ENCODE measurements around the gene HAL. TPM values are rescaled to one million over a fixed set of nuclear protein-coding genes. Genes with fewer than 3 reads are reported as not detected.

The HAL gene
- total and polyA plus RNA-seq, 2 donors (not counting 1 experiment from before 2014, with no cell fraction given): 1.3 to 4.8 TPM

- Histone ChIP-seq H3K4me2 (replicated peaks; ENCODE audit: low read depth, low read length, poor library complexity, severe bottlenecking) (no peak overlapping the region), H3K27ac (ENCODE audit: low read length in 2 of 2) (peak overlapping the region in 1 of 2 donors; percentile 20), H3K36me3 (replicated peaks in 1 of 2; ENCODE audit: control extremely low read depth in 1 of 2, control insufficient read depth in 1 of 2, extremely low read depth in 1 of 2, insufficient read depth in 2 of 2, low read length in 1 of 2) (peaks cover 12 to 46% of the 10 kb centered on the region in 2 experiments), H3K4me1 (ENCODE audit: control insufficient read depth in 2 of 2, insufficient read depth in 2 of 2, low read length in 2 of 2) (peaks cover 17 to 24% of the 10 kb centered on the region in 2 donors), H3K27me3 (replicated peaks in 1 of 4; ENCODE audit: control extremely low read depth in 1 of 4, control insufficient read depth in 3 of 4, insufficient read depth in 4 of 4, low read length in 3 of 4) (no peaks in the 10 kb centered on the region), H3K9me3 (ENCODE audit: control extremely low read depth in 1 of 3, control insufficient read depth in 2 of 3, insufficient read depth in 1 of 3, low read length in 2 of 3) (no peaks in the 10 kb centered on the region), H3K79me2 (ENCODE audit: control insufficient read depth, insufficient read depth, low read length) (peaks cover 44% of the 10 kb centered on the region), H3K9ac (ENCODE audit: low read length) (no peak overlapping the region), H2AFZ (ENCODE audit: insufficient read depth, low read depth, low read length, poor library complexity, severe bottlenecking) (no peak overlapping the region), H4K20me1 (ENCODE audit: control insufficient read depth, insufficient read depth, low read length, poor library complexity, severe bottlenecking) (peaks cover 19% of the 10 kb centered on the region), H3K4me3 (ENCODE audit: control extremely low read depth in 1 of 5, extremely low read depth in 1 of 5, insufficient read depth in 1 of 5, low read depth in 2 of 5, low read length in 4 of 5) (no peak overlapping the region)
- intact Hi-C loops (cut with micrococcal nuclease): no loop called here
- no peak overlapping the region for H3K4me3 Mint-ChIP-seq
- ATAC-seq (ENCODE audit: low read depth) (no peak), DNase-seq (no peak)
- no peaks in the 10 kb centered on the region for H3K27me3 Mint-ChIP-seq
- TF ChIP-seq EZH2 (IDR thresholded peaks at IDR 0.05; ENCODE audit: borderline replicate concordance, insufficient read depth, low read depth, low read length, poor library complexity, severe bottlenecking) (no peak), CTCF (IDR thresholded peaks at IDR 0.05) (no peak)
- CTCF ChIA-PET: no interaction called here
- POLR2A ChIA-PET: no interaction called here
- no peaks in the 10 kb centered on the region for H3K9me3 Mint-ChIP-seq (ENCODE audit: insufficient read depth)
- peaks cover 32% of the 10 kb centered on the region for H3K4me1 Mint-ChIP-seq
- H3K27ac Mint-ChIP-seq: no peak overlapping the region
- no CpG with 5 or more reads among the region's 1 CpG for WGBS (ENCODE audit: insufficient coverage)
Observed at GRCh38 chr12:96028538-96028937, 32.4 kb upstream of the HAL start.

- DNase-seq (no peak), ATAC-seq (ENCODE audit: low read depth) (no peak)
- POLR2A ChIA-PET: interaction anchor here (0.5 kb wide), 1 partner anchor 169 kb away, joined by 3 read pairs; no protein-coding TSS in a partner anchor
- peaks cover 12 to 65% of the 10 kb centered on the region in 2 experiments for H3K36me3 ChIP-seq (replicated peaks in 1 of 2; ENCODE audit: control extremely low read depth in 1 of 2, control insufficient read depth in 1 of 2, extremely low read depth in 1 of 2, insufficient read depth in 2 of 2, low read length in 1 of 2)
- no peak overlapping the region for H2AFZ ChIP-seq (ENCODE audit: insufficient read depth, low read depth, low read length, poor library complexity, severe bottlenecking)
- TF ChIP-seq CTCF (IDR thresholded peaks at IDR 0.05): no peak
- no peak for TF ChIP-seq EZH2 (IDR thresholded peaks at IDR 0.05; ENCODE audit: borderline replicate concordance, insufficient read depth, low read depth, low read length, poor library complexity, severe bottlenecking)
- CTCF ChIA-PET: interaction anchor here (1.0 kb wide), 1 partner anchor 25 kb away, joined by 6 read pairs; no protein-coding TSS in a partner anchor
- peaks cover 17% of the 10 kb centered on the region for H4K20me1 ChIP-seq (ENCODE audit: control insufficient read depth, insufficient read depth, low read length, poor library complexity, severe bottlenecking)
- H3K4me2 ChIP-seq (replicated peaks; ENCODE audit: low read depth, low read length, poor library complexity, severe bottlenecking): no peak overlapping the region
- H3K4me3 ChIP-seq (ENCODE audit: control extremely low read depth in 1 of 5, extremely low read depth in 1 of 5, insufficient read depth in 1 of 5, low read depth in 2 of 5, low read length in 4 of 5): no peak overlapping the region
- H3K4me1 Mint-ChIP-seq: peaks cover 31% of the 10 kb centered on the region
- no peaks in the 10 kb centered on the region for H3K27me3 ChIP-seq (replicated peaks in 1 of 4; ENCODE audit: control extremely low read depth in 1 of 4, control insufficient read depth in 3 of 4, insufficient read depth in 4 of 4, low read length in 3 of 4)
- peaks cover 22% of the 10 kb centered on the region for H3K79me2 ChIP-seq (ENCODE audit: control insufficient read depth, insufficient read depth, low read length)
- H3K9me3 Mint-ChIP-seq (ENCODE audit: insufficient read depth): no peaks in the 10 kb centered on the region
- no peaks in the 10 kb centered on the region for H3K9me3 ChIP-seq (ENCODE audit: control extremely low read depth in 1 of 3, control insufficient read depth in 2 of 3, insufficient read depth in 1 of 3, low read length in 2 of 3)
- no CpG with 5 or more reads among the region's 1 CpG for WGBS (ENCODE audit: insufficient coverage)
- H3K4me1 ChIP-seq (ENCODE audit: control insufficient read depth in 2 of 2, insufficient read depth in 2 of 2, low read length in 2 of 2): peaks cover 20 to 21% of the 10 kb centered on the region in 2 donors
- no peaks in the 10 kb centered on the region for H3K27me3 Mint-ChIP-seq
- no peak overlapping the region for H3K27ac Mint-ChIP-seq
- H3K4me3 Mint-ChIP-seq: no peak overlapping the region
- H3K27ac ChIP-seq (ENCODE audit: low read length in 2 of 2): no peak overlapping the region
- H3K9ac ChIP-seq (ENCODE audit: low read length): no peak overlapping the region
- intact Hi-C loops (cut with micrococcal nuclease): no loop called here
Observed at GRCh38 chr12:96026331-96026730, 30.2 kb upstream of the HAL start.
